Uterus (tissue), 2 donors: ENCODE data around the gene UTP14C.

Experiments used
- POLR2A ChIP-seq, 2 donors: fragments of 450-650 bp; IDR thresholded peaks; one replicate each; pipeline ENCODE4 v1.6.1; 2016; ENCODE audit warnings: antibody characterized with exemption in 2 of 2, mild to moderate bottlenecking in 1 of 2, moderate library complexity in 1 of 2
- TF ChIP-seq, protein P1 (sequence below), 4 experiments: fragments of 200-600 bp in 2 of 4; fragments of 450-650 bp in 2 of 4; sonication (generic) in 2 of 4; IDR thresholded peaks; one replicate each; pipeline ENCODE4 v1.5.1; 2016 to 2019; ENCODE audit warnings: antibody characterized with exemption in 4 of 4, mild to moderate bottlenecking in 2 of 4, moderate library complexity in 1 of 4

DNA sequence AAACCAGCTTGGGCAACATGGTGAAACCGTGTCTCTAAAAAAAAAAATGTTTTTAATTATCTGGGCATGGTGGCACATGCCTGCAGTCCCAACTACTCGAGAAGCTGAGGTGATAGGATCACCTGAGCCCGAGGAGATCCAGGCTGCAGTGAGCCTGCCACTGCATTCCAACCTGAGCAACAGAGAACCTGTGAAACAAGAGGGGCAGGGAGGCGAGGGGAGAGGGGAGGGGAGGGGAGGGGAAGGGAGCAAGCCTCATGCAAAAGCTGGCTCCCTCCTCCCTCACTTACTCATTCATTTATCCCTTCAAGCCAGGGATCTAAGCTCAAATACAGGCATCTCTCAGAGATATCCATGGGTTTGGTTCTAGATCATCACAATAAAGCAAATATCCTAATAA is 22.1 kb upstream of the UTP14C start:
- TF ChIP-seq, protein P1, sequence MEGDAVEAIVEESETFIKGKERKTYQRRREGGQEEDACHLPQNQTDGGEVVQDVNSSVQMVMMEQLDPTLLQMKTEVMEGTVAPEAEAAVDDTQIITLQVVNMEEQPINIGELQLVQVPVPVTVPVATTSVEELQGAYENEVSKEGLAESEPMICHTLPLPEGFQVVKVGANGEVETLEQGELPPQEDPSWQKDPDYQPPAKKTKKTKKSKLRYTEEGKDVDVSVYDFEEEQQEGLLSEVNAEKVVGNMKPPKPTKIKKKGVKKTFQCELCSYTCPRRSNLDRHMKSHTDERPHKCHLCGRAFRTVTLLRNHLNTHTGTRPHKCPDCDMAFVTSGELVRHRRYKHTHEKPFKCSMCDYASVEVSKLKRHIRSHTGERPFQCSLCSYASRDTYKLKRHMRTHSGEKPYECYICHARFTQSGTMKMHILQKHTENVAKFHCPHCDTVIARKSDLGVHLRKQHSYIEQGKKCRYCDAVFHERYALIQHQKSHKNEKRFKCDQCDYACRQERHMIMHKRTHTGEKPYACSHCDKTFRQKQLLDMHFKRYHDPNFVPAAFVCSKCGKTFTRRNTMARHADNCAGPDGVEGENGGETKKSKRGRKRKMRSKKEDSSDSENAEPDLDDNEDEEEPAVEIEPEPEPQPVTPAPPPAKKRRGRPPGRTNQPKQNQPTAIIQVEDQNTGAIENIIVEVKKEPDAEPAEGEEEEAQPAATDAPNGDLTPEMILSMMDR (IDR thresholded peaks at IDR 0.05), result no peak
- TF ChIP-seq POLR2A (IDR thresholded peaks at IDR 0.05), result no peak
